HepG2 (cell line): Measurements from ENCODE around the gene SHBG. TPM values are rescaled to one million over a fixed set of nuclear protein-coding genes. Genes with fewer than 3 reads are reported as not detected.
A peak's percentile ranks its signal among the peaks of the same experiment; 100 is the strongest.

Experiments used
- ATAC-seq: fragments of 200-7000 bp; cut with Tn5 transposase; 3 replicates; pipeline ENCODE4 v1.9.1; 2020; ENCODE audit warnings: mild to moderate bottlenecking, moderate library complexity
- BruUV-seq: library from RNA; stranded (reverse); fragments of 400-500 nt; replicated peaks from 2 replicates; lab custom pipeline; 2021; lab: Mats Ljungman, UMichigan
- CTCF ChIA-PET: fragments of 300-600 bp; formaldehyde crosslinking; extraction: SDS; loops from one replicate; lab custom pipeline; 2021; ENCODE audit warnings: low total read pairs, inconsistent platforms, low intra/inter-chr PET ratio; lab: Yijun Ruan, JAX
- POLR2A ChIA-PET: fragments of 350-600 bp; sonication (Branson Sonifier 250); formaldehyde crosslinking; loops from one replicate; lab custom pipeline; 2020; ENCODE audit warnings: antibody characterized with exemption, inconsistent platforms; lab: Yijun Ruan, JAX
- DNase-seq: peaks from one replicate; pipeline ENCODE4 v3.0.0-alpha.2; 2015; ENCODE audit warnings: low spot score
- FAIRE-seq: peaks from 3 replicates; lab custom pipeline; 2011; peaks lifted over from hg19 to GRCh38; lab: Jason Lieb, UNC
- H2AFZ ChIP-seq: one replicate; pipeline ENCODE4 v1.6.1; 2011; ENCODE audit warnings: low read length, inconsistent platforms
- H3K27ac ChIP-seq: fragments of 300-600 bp; 3 replicates; pipeline ENCODE4 v1.8.0; 2011; ENCODE audit warnings: mixed run types, mild to moderate bottlenecking, mixed read lengths, low read length, inconsistent platforms; ENCODE audit not compliant: insufficient read depth; ENCODE audit errors: extremely low read length
- H3K27me3 ChIP-seq, 2 experiments: fragments of 200-600 bp in 1 of 2; 2 replicates in 1 of 2; 3 replicates in 1 of 2; pipeline versions ENCODE4 v1.6.0 to v1.8.0; 2011; ENCODE audit warnings: low read length in 2 of 2, mild to moderate bottlenecking in 2 of 2, moderate library complexity in 2 of 2, inconsistent platforms in 1 of 2; ENCODE audit not compliant: insufficient read depth in 2 of 2, control insufficient read depth in 1 of 2
- H3K36me3 ChIP-seq, 2 experiments: fragments of 200-600 bp in 1 of 2; replicated peaks in 1 of 2; 2 replicates in 1 of 2; 3 replicates in 1 of 2; pipeline versions ENCODE4 v1.5.1 to v1.8.0; 2011; ENCODE audit warnings: low read length in 2 of 2, inconsistent platforms in 1 of 2; ENCODE audit not compliant: insufficient read depth in 2 of 2, control insufficient read depth in 1 of 2
- H3K4me1 ChIP-seq: 2 replicates; pipeline ENCODE4 v1.5.1; 2012; ENCODE audit warnings: low read length, inconsistent platforms; ENCODE audit not compliant: insufficient read depth
- H3K4me2 ChIP-seq: 2 replicates; pipeline ENCODE4 v1.6.0; 2011; ENCODE audit warnings: low read depth, low read length, inconsistent platforms
- H3K4me3 ChIP-seq, 3 experiments: fragments of 200-600 bp in 1 of 3; sonication (generic), shearing (Covaris generic) in 1 of 3; replicated peaks in 1 of 3; 2 replicates each; pipeline ENCODE4 v1.5.1; 2011 to 2016; ENCODE audit warnings: low read length in 3 of 3, inconsistent platforms in 2 of 3, low read depth in 2 of 3, mild to moderate bottlenecking in 2 of 3, control low read depth in 1 of 3, mixed read lengths in 1 of 3; ENCODE audit not compliant: insufficient read depth in 1 of 3
- H3K79me2 ChIP-seq: one replicate; pipeline ENCODE4 v1.6.1; 2011; ENCODE audit warnings: low read length, inconsistent platforms; ENCODE audit not compliant: insufficient read depth
- H3K9ac ChIP-seq: 2 replicates; pipeline ENCODE4 v1.6.0; 2011; ENCODE audit warnings: mild to moderate bottlenecking, low read depth, low read length, inconsistent platforms; ENCODE audit not compliant: insufficient read depth
- H3K9me3 ChIP-seq: 2 replicates; pipeline ENCODE4 v1.5.1; 2012; ENCODE audit warnings: mild to moderate bottlenecking, low read length
- H4K20me1 ChIP-seq: 2 replicates; pipeline ENCODE4 v1.6.0; 2011; ENCODE audit warnings: inconsistent platforms, mild to moderate bottlenecking, low read length, moderate library complexity; ENCODE audit not compliant: insufficient read depth
- FOXA1 ChIP-seq, 2 experiments: fragments of 450-650 bp in 1 of 2; sonication (generic) in 1 of 2; formaldehyde crosslinking in 1 of 2; IDR thresholded peaks; 2 replicates each; pipeline versions ENCODE4 v1.4.0 to v1.6.1; 2016 to 2020; ENCODE audit warnings: missing genetic modification reagents in 1 of 2
- MEIS2 ChIP-seq: sonication (generic); formaldehyde crosslinking; IDR thresholded peaks from 2 replicates; pipeline ENCODE4 v1.9.0; 2021; ENCODE audit warnings: mild to moderate bottlenecking, missing genetic modification reagents
- PATZ1 ChIP-seq: sonication (generic); formaldehyde crosslinking; IDR thresholded peaks from 2 replicates; pipeline ENCODE4 v1.4.0; 2020; ENCODE audit warnings: missing genetic modification reagents
- SAFB2 ChIP-seq: sonication (generic); formaldehyde crosslinking; IDR thresholded peaks from 2 replicates; pipeline ENCODE4 v1.5.1; 2020; ENCODE audit warnings: missing genetic modification reagents, low read depth, mild to moderate bottlenecking, borderline replicate concordance
- WGBS: methylation state at CpG from one replicate; pipeline ENCODE4 v1.1.6; 2017; ENCODE audit warnings: low lambda C conversion rate; 5-methylcytosine and 5-hydroxymethylcytosine counted together
- in situ Hi-C: cut with HindIII; loops from 2 replicates; pipeline ENCODE4 v1.10.0; 2017; ENCODE audit warnings: low pct_unique_long_range_greater_than_20kb; ENCODE audit not compliant: extremely low pct_ligation_motif_present
- intact Hi-C: fragments of 100-400 bp; cut with micrococcal nuclease; formaldehyde crosslinking; loops from one replicate; pipeline ENCODE4 v1.10.0; 2022; ENCODE audit not compliant: unreplicated experiment
- polyA plus RNA-seq, 8 experiments: library from polyadenylated mRNA; depleted of rRNA in 3 of 8; stranded (reverse) in 7 of 8; unstranded in 1 of 8; fragments of >200 nt; fragmentation: Illumina TruSeq in 4 of 8; extraction: Trizol in 4 of 8; gene quantifications; 2 replicates each; pipeline versions ENCODE4 v1.2.1 to v1.2.3, GENCODE V29; 2011 to 2016; ENCODE audit warnings: low read depth in 4 of 8, missing spikeins in 1 of 8, mixed read lengths in 1 of 8; ENCODE audit not compliant: insufficient read depth in 1 of 8
- total RNA-seq, 5 experiments: library from RNA; depleted of rRNA; stranded (reverse); fragments of >200 nt; fragmentation: Illumina TruSeq; extraction: Trizol; gene quantifications; 2 replicates each; pipeline ENCODE4 v1.2.3, GENCODE V29; 2016; ENCODE audit warnings: low read depth in 1 of 5
- TF ChIP-seq, protein P1 (sequence below): sonication (generic); formaldehyde crosslinking; IDR thresholded peaks from 2 replicates; pipeline ENCODE4 v1.4.0; 2020; ENCODE audit warnings: missing genetic modification reagents
- TF ChIP-seq, protein P2 (sequence below): IDR thresholded peaks from 2 replicates; pipeline ENCODE4 v1.6.1; 2016; ENCODE audit warnings: missing genetic modification reagents, missing compliant biosample characterization

The SHBG gene
- total and polyA plus RNA-seq, 2 of the 13 experiments (the other 11 are each of a cell fraction or from before 2014, with no cell fraction given): 4.0 to 6.1 TPM

GRCh38 chr17:7650509-7651096 is 20.7 kb downstream of the SHBG start, which contains the start of gene ATP1B2:
Gene ATP1B2, plus strand, starts transcription at chr17:7650926. Its CDS starts 593 bp downstream, at chr17:7651519.
- POLR2A ChIA-PET: interaction anchor here (0.6 to 2.5 kb wide), 12 partner anchors 9 to 523 kb away, joined by 3 to 20 read pairs (median 4); partner anchors contain the start of genes FXR2, MPDU1, POLR2A and SAT2
- WGBS: 3% methylated on average over 11 of the region's 34 CpGs
- in situ Hi-C loops: no loop called here
- TF ChIP-seq SAFB2 (no peak), FOXA1 (IDR thresholded peaks at IDR 0.05) (no peak), FOXA1 (CRISPR knock-in tag; IDR thresholded peaks at IDR 0.05) (0 out of 2 replicates have a peak, but pooled peaks have one; percentile 9), PATZ1 (CRISPR knock-in tag) (0 out of 2 replicates have a peak, but pooled peaks have one; percentile 46), MEIS2 (no peak)
- TF ChIP-seq, protein P1, sequence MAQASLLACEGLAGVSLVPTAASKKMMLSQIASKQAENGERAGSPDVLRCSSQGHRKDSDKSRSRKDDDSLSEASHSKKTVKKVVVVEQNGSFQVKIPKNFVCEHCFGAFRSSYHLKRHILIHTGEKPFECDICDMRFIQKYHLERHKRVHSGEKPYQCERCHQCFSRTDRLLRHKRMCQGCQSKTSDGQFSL: peak; percentile 86
- TF ChIP-seq, protein P2, sequence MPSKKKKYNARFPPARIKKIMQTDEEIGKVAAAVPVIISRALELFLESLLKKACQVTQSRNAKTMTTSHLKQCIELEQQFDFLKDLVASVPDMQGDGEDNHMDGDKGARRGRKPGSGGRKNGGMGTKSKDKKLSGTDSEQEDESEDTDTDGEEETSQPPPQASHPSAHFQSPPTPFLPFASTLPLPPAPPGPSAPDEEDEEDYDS (CRISPR knock-in tag): peak; percentile 53; the same call in 1 of the 2 replicates
- CTCF ChIA-PET: no interaction called here
- H3K4me3 ChIP-seq: peak within 1 kb of the TSS; percentile 40 to 66 (median 43); a peak in 5 of 6 replicates
- H3K27ac ChIP-seq: no peak within 1 kb of the TSS
- H3K36me3 ChIP-seq: no peaks in the 10 kb centered on the region
- intact Hi-C loops: no loop called here
- no peaks in the 10 kb centered on the region for H3K9me3 ChIP-seq
- H3K4me2 ChIP-seq: peak within 1 kb of the TSS; percentile 75
- H3K27me3 ChIP-seq: peaks cover 6 to 55% of the 10 kb centered on the region in 2 experiments
- BruUV-seq: no TSS peak
- H2AFZ ChIP-seq: peak within 1 kb of the TSS; percentile 30
- FAIRE-seq (no peak), DNase-seq (peak; percentile 67), ATAC-seq (peak; percentile 82)
- no peaks in the 10 kb centered on the region for H4K20me1 ChIP-seq
- peak within 1 kb of the TSS; percentile 31; the same call in 1 of the 2 replicates for H3K9ac ChIP-seq
- H3K79me2 ChIP-seq: no peaks in the 10 kb centered on the region
- H3K4me1 ChIP-seq: peaks cover 20% of the 10 kb centered on the region
